Endothelial cell of umbilical vein (primary cell): ENCODE measurements around the gene TXK. TPM values are rescaled to one million over a fixed set of nuclear protein-coding genes. Genes with fewer than 3 reads are reported as not detected.

ENCODE experiments used
- BruUV-seq: library from RNA; stranded (reverse); fragments of 400-500 nt; replicated peaks from 2 replicates; lab custom pipeline; 2021; lab: Mats Ljungman, UMichigan
- CTCF ChIA-PET: fragments of 300-600, 350-600 bp; sonication (Branson Sonifier 250); formaldehyde crosslinking; loops from one replicate; lab custom pipeline; 2021; ENCODE audit warnings: antibody characterized with exemption, inconsistent platforms; lab: Charles Lee
- POLR2A ChIA-PET: fragments of 300-600, 350-600 bp; sonication (Branson Sonifier 250); formaldehyde crosslinking; loops from one replicate; lab custom pipeline; 2021; ENCODE audit warnings: antibody characterized with exemption, inconsistent platforms; lab: Charles Lee
- DNase-seq: peaks from one replicate; pipeline ENCODE4 v3.0.0-alpha.2; 2011; ENCODE audit warnings: low read depth, low spot score
- FAIRE-seq: peaks from 2 replicates; lab custom pipeline; 2011; peaks lifted over from hg19 to GRCh38; lab: Jason Lieb, UNC
- H2AFZ ChIP-seq: 2 replicates; pipeline ENCODE4 v1.6.0; 2012; ENCODE audit warnings: low read depth, low read length, control low read depth, inconsistent platforms
- H3K27ac ChIP-seq: 2 replicates; pipeline ENCODE4 v1.5.1; 2011; ENCODE audit warnings: low read depth, mild to moderate bottlenecking, control low read depth, low read length, moderate library complexity; ENCODE audit not compliant: insufficient read depth
- H3K27me3 ChIP-seq, 2 experiments: 2 replicates each; pipeline versions ENCODE4 v1.6.0 to v1.6.1; 2011; ENCODE audit warnings: low read length in 2 of 2, mixed read lengths in 1 of 2; ENCODE audit not compliant: control insufficient read depth in 2 of 2, insufficient read depth in 2 of 2
- H3K36me3 ChIP-seq, 2 experiments: 2 replicates in 1 of 2; 3 replicates in 1 of 2; pipeline ENCODE4 v1.5.1; 2011; ENCODE audit warnings: low read length in 2 of 2, mild to moderate bottlenecking in 1 of 2, moderate library complexity in 1 of 2; ENCODE audit not compliant: control insufficient read depth in 2 of 2, insufficient read depth in 2 of 2; ENCODE audit errors: extremely low read depth in 1 of 2
- H3K4me1 ChIP-seq: 3 replicates; pipeline ENCODE4 v1.5.1; 2011; ENCODE audit warnings: mild to moderate bottlenecking, low read length; ENCODE audit not compliant: control insufficient read depth, insufficient read depth; ENCODE audit errors: extremely low read depth
- H3K4me2 ChIP-seq: 2 replicates; pipeline ENCODE4 v1.6.1; 2011; ENCODE audit warnings: low read length, control low read depth, mixed read lengths; ENCODE audit not compliant: insufficient read depth
- H3K4me3 ChIP-seq, 3 experiments: fragments of 200-600 bp in 1 of 3; sonication (generic), shearing (Covaris generic) in 1 of 3; replicated peaks in 1 of 3; 2 replicates each; pipeline ENCODE4 v1.5.1; 2011 to 2016; ENCODE audit warnings: control low read depth in 3 of 3, low read length in 3 of 3, mild to moderate bottlenecking in 2 of 3, inconsistent platforms in 1 of 3, low read depth in 1 of 3, moderate library complexity in 1 of 3; ENCODE audit not compliant: insufficient read depth in 1 of 3
- H3K79me2 ChIP-seq: 2 replicates; pipeline ENCODE4 v1.6.0; 2012; ENCODE audit warnings: low read length, inconsistent platforms; ENCODE audit not compliant: control insufficient read depth, insufficient read depth
- H3K9ac ChIP-seq: replicated peaks from 2 replicates; pipeline ENCODE3; 2011; ENCODE audit warnings: low read length, control low read depth; ENCODE audit not compliant: insufficient read depth; ENCODE audit errors: extremely low read depth
- H3K9me1 ChIP-seq: replicated peaks from 3 replicates; pipeline ENCODE4 v1.6.0; 2011; ENCODE audit warnings: mild to moderate bottlenecking, low read length; ENCODE audit not compliant: control insufficient read depth, insufficient read depth; ENCODE audit errors: extremely low read depth
- H3K9me3 ChIP-seq: replicated peaks from 2 replicates; pipeline ENCODE4 v1.5.1; 2012; ENCODE audit warnings: low read length, inconsistent platforms; ENCODE audit not compliant: control insufficient read depth, insufficient read depth
- H4K20me1 ChIP-seq: replicated peaks from 2 replicates; pipeline ENCODE3; 2011; ENCODE audit warnings: mild to moderate bottlenecking, low read length; ENCODE audit not compliant: control insufficient read depth, insufficient read depth; ENCODE audit errors: extremely low read depth
- EZH2 ChIP-seq: IDR thresholded peaks from 2 replicates; pipeline ENCODE4 v1.6.1; 2012; ENCODE audit warnings: borderline replicate concordance, low read depth, mild to moderate bottlenecking, moderate library complexity, low read length, inconsistent platforms; ENCODE audit not compliant: severe bottlenecking
- JUN ChIP-seq: IDR thresholded peaks from 2 replicates; pipeline ENCODE4 v1.6.1; 2011; ENCODE audit warnings: borderline replicate concordance, low read depth; ENCODE audit not compliant: insufficient read length, insufficient read depth
- MAX ChIP-seq: IDR thresholded peaks from 2 replicates; pipeline ENCODE4 v1.6.1; 2011; ENCODE audit not compliant: insufficient read depth, insufficient read length
- POLR2AphosphoS5 ChIP-seq: IDR thresholded peaks from 2 replicates; pipeline ENCODE4 v1.6.1; 2012; ENCODE audit warnings: low read depth, mild to moderate bottlenecking, control low read depth, low read length, moderate library complexity; ENCODE audit not compliant: insufficient read depth
- dilution Hi-C: fragments of 300-500 bp; cut with MboI; formaldehyde crosslinking; loops from one replicate; pipeline ENCODE4 v1.15.0; 2019; ENCODE audit warnings: low sequenced_read_pairs; ENCODE audit not compliant: extremely low pct_ligation_motif_present
- intact Hi-C: fragments of 100-400 bp; cut with micrococcal nuclease; formaldehyde crosslinking; loops from one replicate; pipeline ENCODE4 v1.10.0; 2022
- polyA plus RNA-seq, 4 experiments: library from polyadenylated mRNA; depleted of rRNA in 3 of 4; stranded (reverse) in 3 of 4; unstranded in 1 of 4; fragments of >200 nt; gene quantifications; 2 replicates each; pipeline versions ENCODE4 v1.2.1 to v1.2.3, GENCODE V29; 2011 to 2012; ENCODE audit warnings: missing spikeins in 1 of 4
- total RNA-seq: library from RNA; stranded (reverse); gene quantifications from 2 replicates; pipeline ENCODE4 v1.2.3, GENCODE V29; 2021
- TF ChIP-seq, protein P1 (sequence below), 2 donors: IDR thresholded peaks; 1 replicate in 1 of 2; 2 replicates in 1 of 2; pipeline ENCODE4 v1.5.1; 2011; ENCODE audit warnings: low read length in 2 of 2, mild to moderate bottlenecking in 2 of 2, moderate library complexity in 2 of 2, control low read depth in 1 of 2, inconsistent platforms in 1 of 2, low read depth in 1 of 2; ENCODE audit not compliant: insufficient read depth in 1 of 2; ENCODE audit errors: extremely low read depth in 1 of 2

Gene TXK
- total and polyA plus RNA-seq, 2 donors (not counting 3 experiments of a cell fraction or from before 2014, with no cell fraction given): 0.26 to 0.97 TPM

DNA sequence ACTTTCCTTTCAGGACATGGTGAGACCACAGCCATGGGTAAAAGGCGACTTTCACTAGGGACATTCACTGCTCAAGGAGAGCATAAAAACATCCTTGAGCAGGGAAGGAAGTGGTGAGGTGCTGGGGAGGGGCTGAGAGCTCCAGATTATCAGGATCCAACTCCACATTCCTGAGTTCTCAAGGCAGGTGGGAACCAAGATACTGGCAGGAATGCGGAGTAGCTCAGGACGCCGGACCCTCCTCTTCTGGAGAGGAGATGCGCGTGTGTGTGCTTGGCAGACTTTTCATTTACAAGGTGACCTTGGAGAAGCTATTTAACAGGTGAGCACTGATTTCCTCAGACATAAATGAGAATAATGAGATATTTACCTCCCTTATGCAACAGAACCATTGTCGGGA is 41.3 kb upstream of the TXK start:
- ChIA-PET POLR2A (no interaction called here), CTCF (no interaction called here)
- no TSS peak for BruUV-seq
- Histone ChIP-seq H3K9me1 (no peaks in the 10 kb centered on the region), H3K9ac (no peak overlapping the region), H3K27ac (no peak overlapping the region), H3K4me3 (no peak overlapping the region), H3K4me2 (no peak overlapping the region), H3K4me1 (peaks cover 7% of the 10 kb centered on the region), H3K79me2 (no peaks in the 10 kb centered on the region), H3K36me3 (no peaks in the 10 kb centered on the region), H2AFZ (no peak overlapping the region), H3K9me3 (no peaks in the 10 kb centered on the region), H4K20me1 (no peaks in the 10 kb centered on the region), H3K27me3 (no peaks in the 10 kb centered on the region)
- dilution Hi-C loops: no loop called here
- no peak for TF ChIP-seq JUN
- TF ChIP-seq EZH2: no peak
- TF ChIP-seq, protein P1, sequence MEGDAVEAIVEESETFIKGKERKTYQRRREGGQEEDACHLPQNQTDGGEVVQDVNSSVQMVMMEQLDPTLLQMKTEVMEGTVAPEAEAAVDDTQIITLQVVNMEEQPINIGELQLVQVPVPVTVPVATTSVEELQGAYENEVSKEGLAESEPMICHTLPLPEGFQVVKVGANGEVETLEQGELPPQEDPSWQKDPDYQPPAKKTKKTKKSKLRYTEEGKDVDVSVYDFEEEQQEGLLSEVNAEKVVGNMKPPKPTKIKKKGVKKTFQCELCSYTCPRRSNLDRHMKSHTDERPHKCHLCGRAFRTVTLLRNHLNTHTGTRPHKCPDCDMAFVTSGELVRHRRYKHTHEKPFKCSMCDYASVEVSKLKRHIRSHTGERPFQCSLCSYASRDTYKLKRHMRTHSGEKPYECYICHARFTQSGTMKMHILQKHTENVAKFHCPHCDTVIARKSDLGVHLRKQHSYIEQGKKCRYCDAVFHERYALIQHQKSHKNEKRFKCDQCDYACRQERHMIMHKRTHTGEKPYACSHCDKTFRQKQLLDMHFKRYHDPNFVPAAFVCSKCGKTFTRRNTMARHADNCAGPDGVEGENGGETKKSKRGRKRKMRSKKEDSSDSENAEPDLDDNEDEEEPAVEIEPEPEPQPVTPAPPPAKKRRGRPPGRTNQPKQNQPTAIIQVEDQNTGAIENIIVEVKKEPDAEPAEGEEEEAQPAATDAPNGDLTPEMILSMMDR (IDR thresholded peaks at IDR 0.05; ENCODE audit: extremely low read depth in 1 of 2, insufficient read depth in 1 of 2, low read depth in 1 of 2, low read length in 2 of 2): no peak
- TF ChIP-seq POLR2AphosphoS5: no peak
- TF ChIP-seq MAX: no peak
- intact Hi-C loops: no loop called here
- DNase-seq: no peak
- no peak for FAIRE-seq
